Cardiac septum (tissue), 1 donor: ENCODE data around the gene DYNC1LI2. TPM values are rescaled to one million over a fixed set of nuclear protein-coding genes. Genes with fewer than 3 reads are reported as not detected.
"Not testable (repeated sequence)": the region's sequence is repeated elsewhere in the genome, so short reads cannot be mapped to it uniquely, and the experiment has no call there.

Experiments
- DNase-seq: peaks from one replicate; pipeline ENCODE4 v3.0.0-alpha.2; 2020; ENCODE audit warnings: low spot score
- intact Hi-C: fragments of 100-400 bp; cut with DNase I; formaldehyde crosslinking; loops from one replicate; pipeline ENCODE4 v1.14.0; 2022
- long read RNA-seq: library from polyadenylated mRNA; unstranded; transcript quantifications from one replicate; pipeline ENCODE4 v2.0.0, GENCODE V29; 2021
- total RNA-seq: library from RNA; stranded (reverse); fragmentation: NEBNext Ultra II Directional; extraction: Animal tissue kit (Norgen Biotek cat#: 25700); gene quantifications from one replicate; pipeline ENCODE4 v1.2.1, GENCODE V29; 2021
- donor health status: DM: no; HTN: no; CAD: no.

Gene DYNC1LI2
- 123 TPM for total RNA-seq
- long read RNA-seq, full-length matches to known transcripts: 98 of 151 reads
- long read RNA-seq, partial matches to known transcripts: 21 of 151 reads
- long read RNA-seq, other reads (novel, unspliced or antisense): 32 of 151 reads

GRCh38 chr16:66751303-66751991 is at the start of gene DYNC1LI2:
Gene DYNC1LI2, minus strand, starts transcription at chr16:66751609. Its CDS starts 18 bp downstream, at chr16:66751591.
- DNase-seq: peak; percentile 90
- intact Hi-C loops: loop anchor here (1.0 to 5.0 kb wide), 3 partner anchors 10 to 344 kb away; no protein-coding TSS in a partner anchor

GRCh38 chr16:66800856-66801255 is 49.4 kb upstream of the DYNC1LI2 start:
- DNase-seq: no peak
- intact Hi-C loops: no loop called here

GRCh38 chr16:66798161-66798560 is 46.8 kb upstream of the DYNC1LI2 start:
- intact Hi-C loops: no loop called here
- DNase-seq: no peak

GRCh38 chr16:66793984-66794383 is 42.6 kb upstream of the DYNC1LI2 start:
- not testable (repeated sequence) for DNase-seq

GRCh38 chr16:66790130-66790733 is 38.8 kb upstream of the DYNC1LI2 start:
- DNase-seq: no peak
- intact Hi-C loops: no loop called here

More at GRCh38 chr16:66793984-66794383, 42.6 kb upstream of the DYNC1LI2 start:
- intact Hi-C loops: not testable (repeated sequence)

- intact Hi-C loops: no loop called here
Measured at GRCh38 chr16:66787427-66787826, 36.0 kb upstream of the DYNC1LI2 start.

GRCh38 chr16:66786551-66786950 is 35.1 kb upstream of the DYNC1LI2 start:
- intact Hi-C loops: no loop called here
- no peak for DNase-seq

More at GRCh38 chr16:66787427-66787826, 36.0 kb upstream of the DYNC1LI2 start:
- no peak for DNase-seq

GRCh38 chr16:66776457-66776856 is 25.0 kb upstream of the DYNC1LI2 start:
- no peak for DNase-seq
- intact Hi-C loops: no loop called here

- DNase-seq: no peak
- intact Hi-C loops: no loop called here
Measured at GRCh38 chr16:66774981-66775380, 23.6 kb upstream of the DYNC1LI2 start.

- intact Hi-C loops: no loop called here
- no peak for DNase-seq
Measured at GRCh38 chr16:66758086-66758485, 6.7 kb upstream of the DYNC1LI2 start.

- intact Hi-C loops: loop anchor here (5.0 kb wide), 2 partner anchors 112 to 348 kb away; no protein-coding TSS in a partner anchor
- no peak for DNase-seq
Measured at GRCh38 chr16:66754819-66755218, 3.4 kb upstream of the DYNC1LI2 start.

GRCh38 chr16:66754211-66754610 is 2.8 kb upstream of the DYNC1LI2 start:
- intact Hi-C loops: loop anchor here (5.0 kb wide), 2 partner anchors 113 to 347 kb away; no protein-coding TSS in a partner anchor
- no peak for DNase-seq

GRCh38 chr16:66752958-66753357 is 1.5 kb upstream of the DYNC1LI2 start:
- no peak for DNase-seq
- intact Hi-C loops: loop anchor here (5.0 kb wide), 2 partner anchors 114 to 346 kb away; no protein-coding TSS in a partner anchor

GRCh38 chr16:66752379-66752778 is 970 bp upstream of the DYNC1LI2 start:
- intact Hi-C loops: loop anchor here (5.0 kb wide), 2 partner anchors 115 to 345 kb away; no protein-coding TSS in a partner anchor

GRCh38 chr16:66751992-66752322 is 548 bp upstream of the DYNC1LI2 start:
- intact Hi-C loops: loop anchor here (1.0 to 5.0 kb wide), 3 partner anchors 11 to 345 kb away; no protein-coding TSS in a partner anchor
- DNase-seq: no peak

More at GRCh38 chr16:66752379-66752778, 970 bp upstream of the DYNC1LI2 start:
- DNase-seq: no peak

- no peak for DNase-seq
- intact Hi-C loops: loop anchor here (1.0 to 5.0 kb wide), 3 partner anchors 10 to 344 kb away; no protein-coding TSS in a partner anchor
Measured at GRCh38 chr16:66751053-66751302, 431 bp downstream of the DYNC1LI2 start.

- intact Hi-C loops: loop anchor here (1.0 to 5.0 kb wide), 3 partner anchors 9 to 343 kb away; no protein-coding TSS in a partner anchor
- DNase-seq: no peak
Measured at GRCh38 chr16:66750279-66751052, 943 bp downstream of the DYNC1LI2 start.

- DNase-seq: no peak
- intact Hi-C loops: no loop called here
Measured at GRCh38 chr16:66746682-66747081, 4.7 kb downstream of the DYNC1LI2 start.

GRCh38 chr16:66746048-66746447 is 5.4 kb downstream of the DYNC1LI2 start:
- intact Hi-C loops: no loop called here
- no peak for DNase-seq
